PC-9 (cell line): Measurements from ENCODE around the gene RAB3GAP2. TPM values are rescaled to one million over a fixed set of nuclear protein-coding genes. Genes with fewer than 3 reads are reported as not detected.

Source experiments
- BruUV-seq: library from RNA; stranded (reverse); fragments of 400-500 nt; replicated peaks from 2 replicates; lab custom pipeline; 2021; lab: Mats Ljungman, UMichigan
- CTCF ChIA-PET: fragments of 300-600 bp; sonication (Branson Sonifier 250); formaldehyde crosslinking; loops from one replicate; lab custom pipeline; 2022; ENCODE audit warnings: antibody characterized with exemption; lab: Charles Lee
- POLR2A ChIA-PET: fragments of 300-600 bp; sonication (Branson Sonifier 250); formaldehyde crosslinking; loops from one replicate; lab custom pipeline; 2022; ENCODE audit warnings: antibody characterized with exemption; ENCODE audit not compliant: unreplicated experiment; lab: Charles Lee
- DNase-seq, 2 experiments: peaks; one replicate each; pipeline versions ENCODE4 v3.0.0 to v3.0.0-alpha.2; 2015 to 2022; ENCODE audit warnings: mixed read lengths in 1 of 2
- H2AFZ ChIP-seq: fragments of 200-600 bp; sonication (generic); 2 replicates; pipeline ENCODE4 v1.8.1; 2017; ENCODE audit warnings: antibody characterized with exemption
- H3F3A ChIP-seq: fragments of 200-600 bp; sonication (generic); 2 replicates; pipeline ENCODE4 v1.8.1; 2017; ENCODE audit warnings: antibody characterized with exemption, mild to moderate bottlenecking, low read depth; ENCODE audit not compliant: insufficient read depth
- H3K27ac ChIP-seq: fragments of 200-600 bp; sonication (generic); 2 replicates; pipeline ENCODE4 v1.6.1; 2016; ENCODE audit warnings: mixed run types
- H3K27me3 ChIP-seq: fragments of 200-600 bp; sonication (generic); 2 replicates; pipeline ENCODE4 v1.6.1; 2016; ENCODE audit warnings: low read depth, mixed run types; ENCODE audit not compliant: insufficient read depth
- H3K36me3 ChIP-seq: fragments of 200-600 bp; sonication (generic); 2 replicates; pipeline ENCODE4 v1.6.1; 2016; ENCODE audit warnings: low read depth, mixed run types
- H3K4me1 ChIP-seq: fragments of 200-600 bp; sonication (generic); replicated peaks from 2 replicates; pipeline ENCODE4 v1.6.1; 2016; ENCODE audit warnings: mixed run types; ENCODE audit not compliant: insufficient read depth
- H3K4me2 ChIP-seq: fragments of 200-600 bp; sonication (generic); 2 replicates; pipeline ENCODE4 v1.6.1; 2017; ENCODE audit warnings: mixed run types
- H3K4me3 ChIP-seq: fragments of 200-600 bp; sonication (generic); 2 replicates; pipeline ENCODE4 v1.6.1; 2016; ENCODE audit warnings: mixed run types
- H3K79me2 ChIP-seq: fragments of 200-600 bp; sonication (generic); 2 replicates; pipeline ENCODE4 v1.6.1; 2017; ENCODE audit warnings: low read depth, mixed run types
- H3K9me2 ChIP-seq: fragments of 200-600 bp; sonication (generic); 2 replicates; pipeline ENCODE4 v1.8.1; 2017; ENCODE audit warnings: mild to moderate bottlenecking; ENCODE audit not compliant: insufficient read depth
- H3K9me3 ChIP-seq: fragments of 200-600 bp; sonication (generic); 2 replicates; pipeline ENCODE4 v1.8.1; 2016; ENCODE audit warnings: low read depth; ENCODE audit not compliant: insufficient read depth
- H4K20me1 ChIP-seq: fragments of 200-600 bp; sonication (generic); 2 replicates; pipeline ENCODE4 v1.8.1; 2017; ENCODE audit not compliant: insufficient read depth
- EZH2 ChIP-seq: fragments of 200-600 bp; sonication (generic); IDR thresholded peaks from 2 replicates; pipeline ENCODE4 v1.8.0; 2017; ENCODE audit warnings: antibody characterized with exemption, low read depth
- intact Hi-C: fragments of 100-400 bp; cut with micrococcal nuclease; formaldehyde crosslinking; loops from one replicate; pipeline ENCODE4 v1.10.0; 2022; ENCODE audit not compliant: unreplicated experiment
- total RNA-seq: library from RNA; stranded (reverse); gene quantifications from 2 replicates; pipeline ENCODE4 v1.2.3, GENCODE V29; 2021
- TF ChIP-seq, protein P1 (sequence below): fragments of 200-600 bp; sonication (generic); conservative IDR thresholded peaks from 2 replicates; pipeline ENCODE4 v1.6.1; 2017; ENCODE audit warnings: mixed run types, antibody characterized with exemption, mild to moderate bottlenecking, moderate library complexity

RAB3GAP2 gene
- total RNA-seq, 1 experiment from 2014 or later, result 51.0 TPM

DNA sequence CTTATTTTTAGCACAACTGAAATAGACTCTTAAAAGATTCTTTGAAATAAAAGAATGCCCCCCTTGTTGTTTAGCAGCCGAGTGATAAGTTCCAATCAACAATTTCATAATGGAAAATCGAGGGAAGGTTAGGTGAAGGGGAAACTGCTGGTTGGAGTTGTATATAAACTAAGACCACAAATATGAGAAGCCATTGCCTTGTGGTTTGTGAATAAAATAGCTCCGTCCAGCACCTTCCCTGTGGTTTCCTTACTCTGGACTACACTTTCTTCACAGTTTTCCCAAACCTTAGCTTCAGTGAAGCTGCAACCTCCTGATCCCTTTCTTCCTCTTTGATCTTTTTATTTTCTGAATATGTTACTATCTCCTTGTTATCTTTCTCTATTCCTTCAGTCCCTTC lies 6.7 kb upstream of the RAB3GAP2 start:
- Histone ChIP-seq H3K4me3 (no peak overlapping the region), H3F3A (no peaks in the 10 kb centered on the region), H2AFZ (no peak overlapping the region), H3K9me3 (no peaks in the 10 kb centered on the region), H3K27me3 (no peaks in the 10 kb centered on the region), H3K4me2 (no peak overlapping the region), H3K4me1 (no peaks in the 10 kb centered on the region), H3K27ac (no peak overlapping the region), H3K36me3 (no peaks in the 10 kb centered on the region), H4K20me1 (no peaks in the 10 kb centered on the region), H3K9me2 (no peaks in the 10 kb centered on the region), H3K79me2 (no peaks in the 10 kb centered on the region)
- CTCF ChIA-PET, result interaction anchor here (0.8 to 1.0 kb wide), 2 partner anchors 17 to 455 kb away, joined by 3 to 5 read pairs; no protein-coding TSS in a partner anchor
- no peak for DNase-seq
- POLR2A ChIA-PET, result no interaction called here
- BruUV-seq, result no TSS peak
- intact Hi-C loops, result no loop called here
- no peak for TF ChIP-seq EZH2

DNA sequence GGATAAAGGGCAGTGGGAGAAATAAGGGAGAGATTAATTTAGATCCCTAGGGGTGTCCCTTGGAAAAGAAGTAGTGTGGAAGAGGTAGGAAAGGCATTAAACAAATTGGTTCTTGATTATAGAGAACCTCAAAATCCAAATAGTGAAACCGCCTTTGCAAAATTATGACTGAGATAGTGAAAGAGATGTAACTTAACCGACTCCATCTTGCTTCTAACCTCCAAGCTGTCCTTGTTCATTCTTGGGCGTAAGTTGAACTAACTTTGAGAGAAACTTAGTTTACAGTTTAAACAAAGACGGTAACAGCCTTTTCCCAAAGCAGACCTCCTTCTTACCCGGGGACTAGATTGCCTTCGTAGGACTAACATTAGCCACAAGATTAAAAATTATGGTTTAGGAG lies 3.2 kb upstream of the RAB3GAP2 start:
- Histone ChIP-seq H3K9me2 (no peaks in the 10 kb centered on the region), H3K36me3 (no peaks in the 10 kb centered on the region), H3K4me3 (no peak overlapping the region), H3K27me3 (no peaks in the 10 kb centered on the region), H3K4me2 (no peak overlapping the region), H3K79me2 (peaks cover 16% of the 10 kb centered on the region), H3K27ac (no peak overlapping the region), H3K4me1 (peaks cover 10% of the 10 kb centered on the region), H3F3A (peaks cover 4% of the 10 kb centered on the region; the same call in 1 of the 2 replicates), H3K9me3 (no peaks in the 10 kb centered on the region), H2AFZ (no peak overlapping the region), H4K20me1 (no peaks in the 10 kb centered on the region)
- TF ChIP-seq, protein P1, sequence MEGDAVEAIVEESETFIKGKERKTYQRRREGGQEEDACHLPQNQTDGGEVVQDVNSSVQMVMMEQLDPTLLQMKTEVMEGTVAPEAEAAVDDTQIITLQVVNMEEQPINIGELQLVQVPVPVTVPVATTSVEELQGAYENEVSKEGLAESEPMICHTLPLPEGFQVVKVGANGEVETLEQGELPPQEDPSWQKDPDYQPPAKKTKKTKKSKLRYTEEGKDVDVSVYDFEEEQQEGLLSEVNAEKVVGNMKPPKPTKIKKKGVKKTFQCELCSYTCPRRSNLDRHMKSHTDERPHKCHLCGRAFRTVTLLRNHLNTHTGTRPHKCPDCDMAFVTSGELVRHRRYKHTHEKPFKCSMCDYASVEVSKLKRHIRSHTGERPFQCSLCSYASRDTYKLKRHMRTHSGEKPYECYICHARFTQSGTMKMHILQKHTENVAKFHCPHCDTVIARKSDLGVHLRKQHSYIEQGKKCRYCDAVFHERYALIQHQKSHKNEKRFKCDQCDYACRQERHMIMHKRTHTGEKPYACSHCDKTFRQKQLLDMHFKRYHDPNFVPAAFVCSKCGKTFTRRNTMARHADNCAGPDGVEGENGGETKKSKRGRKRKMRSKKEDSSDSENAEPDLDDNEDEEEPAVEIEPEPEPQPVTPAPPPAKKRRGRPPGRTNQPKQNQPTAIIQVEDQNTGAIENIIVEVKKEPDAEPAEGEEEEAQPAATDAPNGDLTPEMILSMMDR, result no peak
- no peak for TF ChIP-seq EZH2
- ChIA-PET CTCF (no interaction called here), POLR2A (no interaction called here)
- DNase-seq, result no peak
- intact Hi-C loops, result no loop called here
- no TSS peak for BruUV-seq

DNA sequence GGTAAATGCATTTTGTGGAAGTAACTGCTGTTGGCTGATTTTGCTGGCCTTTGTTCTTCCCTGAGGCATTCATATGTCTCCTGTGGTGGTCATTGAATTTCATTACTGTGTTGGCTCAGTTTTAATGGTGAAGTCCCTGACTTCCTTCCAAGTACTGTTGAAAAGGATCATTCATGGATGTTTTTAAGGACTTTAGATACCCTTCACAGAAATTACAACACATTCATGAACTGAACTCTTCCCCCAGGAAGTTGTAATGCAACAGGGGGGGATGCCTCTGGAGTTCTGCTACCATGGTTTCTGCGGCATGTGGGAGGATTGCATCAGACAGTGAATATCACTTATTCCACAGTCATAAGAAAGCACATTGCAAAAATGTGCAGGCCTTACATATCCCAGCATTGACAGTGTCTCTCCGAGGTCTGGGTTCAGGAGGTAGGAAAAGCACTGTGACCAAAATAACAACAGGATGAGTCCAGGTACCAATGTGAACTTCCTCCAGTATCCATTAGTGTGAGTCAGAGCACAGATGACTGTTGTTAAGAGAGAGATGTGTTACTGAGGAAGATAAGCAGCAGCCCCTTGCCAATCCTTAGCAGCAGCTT lies 2.1 kb upstream of the RAB3GAP2 start:
- no peak overlapping the region for H2AFZ ChIP-seq
- no peak overlapping the region for H3K4me2 ChIP-seq
- H3K4me1 ChIP-seq, result peaks cover 15% of the 10 kb centered on the region
- no peak overlapping the region for H3K4me3 ChIP-seq
- no peaks in the 10 kb centered on the region for H3K27me3 ChIP-seq
- H3K9me2 ChIP-seq, result no peaks in the 10 kb centered on the region
- no peak for TF ChIP-seq EZH2
- TF ChIP-seq, protein P1, result no peak
- H3K27ac ChIP-seq, result no peak overlapping the region
- H3K36me3 ChIP-seq, result 0 out of 2 replicates have a peak, but pooled peaks cover 6% of the 10 kb centered on the region
- H3K9me3 ChIP-seq, result no peaks in the 10 kb centered on the region
- H3F3A ChIP-seq, result peaks cover 4% of the 10 kb centered on the region; the same call in 1 of the 2 replicates
- H3K79me2 ChIP-seq, result peaks cover 27% of the 10 kb centered on the region
- BruUV-seq, result no TSS peak
- intact Hi-C loops, result loop anchor here (5.0 kb wide), 1 partner anchor 1163 kb away; no protein-coding TSS in a partner anchor
- POLR2A ChIA-PET, result no interaction called here
- no peak for DNase-seq
- no peaks in the 10 kb centered on the region for H4K20me1 ChIP-seq
- CTCF ChIA-PET, result no interaction called here
